GM21723 (cell line): ENCODE measurements around the gene CHMP5.

ENCODE experiments used
- ATAC-seq: cut with Tn5 transposase; IDR thresholded peaks from one replicate; pipeline ENCODE4 v1.9.1; 2021; ENCODE audit warnings: mild to moderate bottlenecking, moderate library complexity; ENCODE audit not compliant: unreplicated experiment

The CHMP5 gene

DNA sequence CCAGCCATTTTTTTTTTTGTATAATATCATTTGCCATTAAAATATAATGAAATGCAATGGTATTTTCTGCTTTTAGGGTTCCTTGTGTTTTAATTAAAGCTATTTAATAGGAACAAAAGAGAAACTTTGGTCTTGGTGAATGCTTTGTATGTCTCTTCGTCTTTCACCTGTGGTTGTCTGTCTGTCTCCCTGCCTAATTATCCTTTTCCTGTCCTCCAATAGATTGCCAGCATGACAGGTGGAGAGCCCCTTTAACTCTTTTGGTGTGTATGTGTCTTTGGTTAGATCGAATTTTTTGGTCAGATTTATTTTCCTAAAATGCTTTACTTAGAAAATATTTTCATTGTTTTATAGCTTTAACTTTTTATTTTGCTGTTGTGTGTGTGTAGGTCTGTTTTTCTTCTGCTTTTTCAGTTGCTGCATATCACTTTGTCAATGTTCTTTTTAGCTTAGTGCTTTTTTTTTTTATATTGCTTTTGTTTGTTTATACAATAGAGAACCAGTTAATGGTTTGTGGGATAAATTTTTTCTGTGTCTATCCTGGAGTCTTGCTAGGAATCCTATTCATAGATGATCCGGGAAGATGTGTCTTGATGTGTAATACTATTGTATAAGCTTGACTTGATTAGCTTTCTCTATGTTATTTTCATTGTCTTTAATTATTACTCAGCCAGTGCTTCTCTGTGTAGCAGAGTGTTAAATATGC lies 8.6 kb downstream of the CHMP5 start:
- no peak for ATAC-seq

DNA sequence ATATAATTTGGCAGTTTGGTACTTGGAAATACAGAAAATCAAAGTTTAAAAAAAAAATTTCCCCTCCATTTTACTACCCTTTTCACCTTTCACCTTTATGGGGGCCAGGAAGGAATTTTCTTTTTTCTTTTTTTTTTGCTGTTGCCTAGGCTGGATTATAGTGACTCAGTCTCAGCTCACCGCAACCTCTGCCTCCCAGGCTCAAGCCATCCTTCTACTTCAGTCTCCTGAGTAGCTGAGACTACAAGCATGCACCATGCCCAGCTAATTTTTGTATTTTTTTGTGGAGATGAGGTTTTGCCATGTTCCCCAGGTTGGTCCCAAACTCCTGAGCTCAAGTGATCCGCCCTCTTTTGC lies 9.1 kb downstream of the CHMP5 start:
- ATAC-seq: no peak

DNA sequence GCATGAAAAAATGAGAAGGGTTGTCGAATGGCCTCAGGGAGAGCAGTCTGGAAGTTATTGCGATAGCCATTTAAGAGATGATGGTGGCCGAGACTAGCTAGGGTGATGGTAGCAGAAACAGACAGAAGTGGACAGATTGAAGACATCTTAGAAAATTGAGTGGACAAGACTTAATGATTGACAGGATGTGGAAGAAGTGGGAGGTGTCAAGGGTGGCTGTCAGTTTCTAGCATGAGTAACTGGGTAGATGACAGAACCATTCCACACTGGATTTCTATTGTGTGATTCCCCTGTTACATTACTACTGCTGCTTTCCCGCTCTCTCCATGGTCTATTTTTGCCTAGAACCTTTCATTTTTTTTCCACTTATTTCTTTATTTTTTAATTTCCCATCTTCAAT lies 12.6 kb downstream of the CHMP5 start:
- no peak for ATAC-seq

DNA sequence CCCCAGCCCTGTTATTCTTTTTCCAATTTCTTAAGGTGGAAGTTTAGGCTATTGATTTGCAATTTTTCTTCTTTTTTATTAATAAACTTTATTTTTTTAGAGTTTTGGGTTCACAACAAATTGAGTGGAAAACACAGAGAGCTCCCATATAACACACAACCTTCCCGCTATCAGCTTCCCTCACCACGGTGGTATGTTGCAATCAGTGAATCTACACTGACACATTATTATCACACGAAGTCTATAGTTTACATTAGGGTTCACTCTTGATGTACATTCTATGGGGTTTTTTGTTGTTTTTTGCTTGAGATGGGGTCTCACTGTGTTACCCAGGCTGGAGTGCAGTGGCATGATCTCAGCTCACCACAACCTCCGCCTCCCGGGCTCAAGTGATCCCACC lies 20.7 kb downstream of the CHMP5 start:
- no peak for ATAC-seq

DNA sequence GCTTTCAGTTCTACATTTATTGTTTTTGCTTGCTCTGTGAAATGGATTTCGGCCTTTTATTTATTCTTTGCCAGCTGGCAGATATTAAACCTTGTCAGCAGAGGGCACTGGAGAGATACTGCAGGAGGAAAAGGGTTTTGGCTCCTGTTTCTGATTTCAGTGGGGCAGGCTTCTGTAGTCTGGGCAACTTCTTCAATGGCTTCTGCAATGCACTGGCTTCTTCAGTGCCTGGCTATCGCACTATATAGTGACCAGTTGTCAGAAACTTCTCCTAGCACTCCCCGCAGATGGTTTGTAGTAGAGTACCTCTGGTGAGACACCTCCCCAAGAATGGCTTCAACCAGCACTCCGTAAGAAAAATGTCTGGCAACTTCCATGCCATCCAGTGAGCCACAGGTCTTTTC lies 22.2 kb downstream of the CHMP5 start:
- no peak for ATAC-seq

DNA sequence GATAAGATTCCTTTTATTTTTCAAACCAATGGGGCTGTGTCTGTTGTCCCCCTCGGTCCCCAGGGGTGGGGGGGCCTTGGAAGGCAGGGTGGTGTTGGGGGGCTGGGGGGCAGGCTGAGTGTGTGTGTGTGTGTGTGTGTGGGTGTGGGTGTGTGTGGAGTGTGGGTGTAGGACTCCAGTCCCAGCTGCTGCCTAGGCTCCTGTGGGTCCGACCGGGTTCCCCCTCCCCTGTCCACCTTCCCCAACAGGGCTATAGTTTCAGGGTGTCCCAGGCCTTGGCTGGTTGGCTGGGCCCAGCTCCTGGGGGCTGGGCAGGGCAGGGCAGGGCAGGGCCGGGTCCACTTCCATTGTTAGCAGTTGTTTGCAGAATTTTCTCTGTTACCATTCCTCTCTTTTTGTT lies 23.4 kb downstream of the CHMP5 start:
- ATAC-seq: no peak

DNA sequence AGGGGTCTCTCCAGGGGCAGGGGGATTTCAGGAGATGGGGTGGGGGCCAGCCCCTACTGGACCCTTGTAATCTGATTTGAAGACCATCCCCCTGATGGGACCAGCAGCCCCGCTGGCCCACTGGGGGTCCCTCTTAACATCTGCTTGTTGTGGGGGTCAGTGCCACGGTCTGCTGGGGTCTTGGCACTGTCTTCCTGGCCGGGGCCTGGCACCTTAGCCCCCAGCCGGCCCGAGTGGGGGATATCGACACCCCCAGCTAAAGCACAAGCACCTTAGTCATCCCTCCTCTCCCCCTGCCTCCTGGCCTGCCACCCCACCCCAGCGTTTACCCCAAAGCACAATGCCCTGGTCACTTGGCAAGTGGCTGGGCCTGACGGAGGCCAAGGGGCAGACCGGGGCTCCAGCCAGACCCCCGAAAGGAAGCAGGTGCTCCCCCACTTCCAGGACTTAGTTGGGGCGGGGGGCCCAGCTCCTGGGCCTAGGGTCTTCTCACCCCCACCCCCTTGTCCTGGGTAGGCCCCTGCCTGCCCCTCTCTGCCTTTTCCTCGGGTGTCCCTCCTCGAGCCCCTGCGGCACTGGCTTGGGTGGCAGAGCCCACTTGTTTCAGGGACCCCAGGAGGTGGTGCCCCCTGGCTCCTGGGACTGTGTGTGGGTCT lies 24.1 kb downstream of the CHMP5 start:
- ATAC-seq: no peak

DNA sequence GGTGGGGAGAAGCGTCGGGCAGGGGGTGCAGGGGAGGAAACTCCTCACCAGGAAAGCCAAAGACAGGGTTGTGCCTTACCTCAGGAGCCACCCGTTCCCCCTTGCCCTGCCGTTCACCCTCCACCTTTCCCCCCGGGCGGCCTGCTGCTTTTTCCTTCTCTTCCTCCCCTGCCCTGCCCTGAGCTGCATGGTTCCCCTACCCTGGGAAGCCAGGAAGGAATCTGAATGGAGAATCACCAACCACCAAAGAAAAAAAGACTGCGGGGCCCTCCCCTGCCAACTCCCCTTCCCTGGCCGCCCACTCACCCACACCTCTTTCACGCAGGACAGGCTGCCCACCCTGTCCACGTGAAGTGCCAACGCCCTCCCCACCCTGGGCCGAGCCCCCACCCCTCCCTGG lies 24.6 kb downstream of the CHMP5 start:
- no peak for ATAC-seq

DNA sequence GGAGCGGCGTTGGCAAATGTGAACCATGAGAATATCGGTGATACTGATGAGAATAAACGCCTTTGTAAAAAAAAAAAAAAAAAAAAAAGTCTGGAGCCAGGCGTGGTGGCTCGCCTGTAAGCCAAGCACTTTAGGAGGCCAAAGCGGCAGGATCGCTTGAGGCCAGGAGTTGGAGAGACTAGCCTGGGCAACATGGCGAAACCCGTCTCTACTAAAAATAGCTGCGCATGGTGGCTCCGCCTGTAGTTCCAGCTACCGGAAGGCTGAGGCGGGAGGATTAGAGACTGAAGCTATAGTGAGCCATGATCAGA lies 25.0 kb downstream of the CHMP5 start:
- peak; percentile 35 for ATAC-seq

DNA sequence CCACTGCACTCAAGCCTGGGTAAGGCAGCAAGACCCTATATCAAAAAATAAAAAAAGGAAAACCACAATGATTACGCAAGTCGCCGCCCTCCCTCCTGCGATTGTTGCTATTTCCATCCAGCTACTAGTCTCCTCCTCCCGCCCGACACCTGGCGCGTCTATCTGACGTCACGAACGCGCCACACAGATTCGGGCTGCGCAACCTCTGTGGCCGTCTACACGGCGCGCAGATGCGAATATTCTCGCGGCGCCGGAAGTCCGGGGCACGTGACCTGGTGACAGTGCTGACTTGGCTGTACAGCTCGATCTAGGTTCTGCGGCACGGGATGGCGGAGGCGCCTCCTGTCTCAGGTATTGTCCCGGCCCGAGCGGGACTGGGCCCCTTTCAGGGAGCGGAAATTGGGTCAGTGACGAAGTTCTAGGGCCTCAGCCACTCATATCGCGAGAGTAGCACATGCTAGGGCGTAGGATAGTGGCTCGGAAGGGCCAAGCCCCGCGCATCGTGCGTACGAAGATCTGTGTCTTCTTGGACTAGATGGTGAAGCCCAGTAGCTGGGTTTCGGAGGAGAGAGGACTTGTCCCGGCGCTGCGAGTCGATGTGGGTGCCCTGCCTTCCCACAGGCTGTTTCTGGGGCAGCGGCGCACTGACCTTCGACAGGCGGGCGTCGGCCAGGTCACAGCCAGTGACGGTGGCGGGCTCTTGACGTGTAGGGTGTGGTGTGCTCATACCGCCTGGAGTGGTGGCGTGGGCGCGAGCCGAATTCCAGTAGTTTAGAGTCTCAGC lies 25.6 kb downstream of the CHMP5 start, which contains the start of gene NFX1:
Gene NFX1 (plus strand): TSS at position 270 of the 784 bp plus-strand sequence. CDS start 57 bp downstream, at position 327.
- ATAC-seq: peak; percentile 87

DNA sequence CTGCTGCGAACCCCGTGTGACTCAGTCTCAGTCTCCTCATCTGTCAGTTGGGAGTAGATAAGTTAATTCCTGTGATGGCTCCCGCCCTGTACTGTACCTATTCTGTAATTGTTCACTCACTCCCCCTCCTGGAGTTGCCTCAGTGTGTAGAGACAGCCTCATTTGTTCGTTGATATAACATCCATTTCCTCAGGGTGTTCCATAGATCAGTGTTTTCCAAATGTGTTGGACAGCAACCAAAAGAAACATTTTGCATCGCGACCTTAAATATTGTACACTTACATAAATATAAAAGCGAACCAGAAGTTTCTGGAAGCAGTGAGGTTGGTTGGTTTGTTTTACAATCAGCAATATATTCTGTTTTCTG lies 26.2 kb downstream of the CHMP5 start:
- no peak for ATAC-seq

DNA sequence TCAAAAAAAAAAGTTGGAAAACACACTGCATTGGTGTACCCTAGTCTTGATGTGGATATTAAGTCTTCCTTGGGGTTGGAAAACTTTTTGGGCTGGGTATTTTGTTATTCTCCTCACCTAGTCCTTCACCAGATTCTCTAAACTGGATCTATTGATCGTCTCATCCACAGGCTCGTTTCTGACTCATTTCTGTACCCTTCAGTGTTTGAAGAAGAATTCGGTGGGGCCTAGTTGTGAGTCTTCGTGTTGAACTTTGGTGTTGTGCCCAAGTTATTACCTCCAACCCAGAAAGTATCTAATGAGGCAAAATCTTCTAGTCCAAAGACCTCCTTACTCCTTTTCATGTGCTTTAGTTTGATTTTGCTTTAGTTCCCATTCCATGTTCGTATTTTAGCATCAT lies 27.1 kb downstream of the CHMP5 start:
- no peak for ATAC-seq

DNA sequence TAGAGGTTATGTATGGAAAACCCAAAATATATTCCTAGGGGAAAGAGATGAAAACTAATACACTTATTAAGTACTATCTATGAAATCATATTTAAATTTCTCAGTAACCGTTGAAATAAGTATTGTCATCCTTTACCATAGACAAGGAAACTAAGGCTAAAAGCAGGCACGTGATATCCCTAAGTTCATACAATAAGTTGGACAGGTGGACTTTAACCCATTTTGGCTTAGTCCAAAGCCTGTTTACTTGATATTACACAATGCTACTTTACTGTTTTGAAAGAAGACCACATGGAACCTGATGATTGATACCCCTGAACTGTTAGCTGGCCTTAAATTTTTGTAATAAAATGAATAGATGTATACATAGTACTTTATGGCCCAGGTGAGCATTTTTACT lies 28.9 kb downstream of the CHMP5 start:
- no peak for ATAC-seq

DNA sequence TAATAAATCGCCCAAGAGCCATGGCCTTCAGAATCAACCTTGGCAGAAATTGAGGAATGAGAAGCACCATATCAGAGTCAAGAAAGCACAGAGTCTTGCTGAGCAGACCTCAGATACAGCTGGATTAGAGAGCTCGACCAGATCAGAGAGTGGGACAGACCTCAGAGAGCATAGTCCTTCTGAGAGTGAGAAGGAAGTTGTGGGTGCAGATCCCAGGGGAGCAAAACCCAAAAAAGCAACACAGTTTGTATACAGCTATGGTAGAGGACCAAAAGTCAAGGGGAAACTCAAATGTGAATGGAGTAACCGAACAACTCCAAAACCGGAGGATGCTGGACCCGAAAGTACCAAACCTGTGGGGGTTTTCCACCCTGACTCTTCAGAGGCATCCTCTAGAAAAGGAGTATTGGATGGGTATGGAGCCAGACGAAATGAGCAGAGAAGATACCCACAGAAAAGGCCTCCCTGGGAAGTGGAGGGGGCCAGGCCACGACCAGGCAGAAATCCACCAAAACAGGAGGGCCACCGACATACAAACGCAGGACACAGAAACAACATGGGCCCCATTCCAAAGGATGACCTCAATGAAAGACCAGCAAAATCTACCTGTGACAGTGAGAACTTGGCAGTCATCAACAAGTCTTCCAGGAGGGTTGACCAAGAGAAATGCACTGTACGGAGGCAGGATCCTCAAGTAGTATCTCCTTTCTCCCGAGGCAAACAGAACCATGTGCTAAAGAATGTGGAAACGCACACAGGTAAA lies 30.0 kb downstream of the CHMP5 start:
- no peak for ATAC-seq

DNA sequence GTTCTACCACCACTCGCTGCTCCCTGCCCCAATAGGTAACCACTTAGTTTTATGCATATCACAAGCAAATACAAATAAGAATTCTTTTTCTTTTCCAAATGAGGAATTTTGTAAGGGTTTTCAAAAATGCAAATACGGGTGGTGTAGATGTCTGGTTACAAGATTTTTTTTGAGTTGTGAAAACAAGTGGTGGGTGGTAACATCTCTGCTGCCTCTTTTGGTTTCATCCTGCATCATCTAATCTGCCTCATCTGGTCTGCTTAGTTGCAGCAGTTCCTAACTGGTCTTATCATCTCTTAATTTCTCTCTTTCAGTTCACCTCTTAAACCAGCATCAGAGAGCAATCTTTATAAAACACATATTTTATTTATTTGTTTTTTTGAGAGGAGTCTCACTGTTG lies 30.7 kb downstream of the CHMP5 start:
- ATAC-seq: peak; percentile 45

DNA sequence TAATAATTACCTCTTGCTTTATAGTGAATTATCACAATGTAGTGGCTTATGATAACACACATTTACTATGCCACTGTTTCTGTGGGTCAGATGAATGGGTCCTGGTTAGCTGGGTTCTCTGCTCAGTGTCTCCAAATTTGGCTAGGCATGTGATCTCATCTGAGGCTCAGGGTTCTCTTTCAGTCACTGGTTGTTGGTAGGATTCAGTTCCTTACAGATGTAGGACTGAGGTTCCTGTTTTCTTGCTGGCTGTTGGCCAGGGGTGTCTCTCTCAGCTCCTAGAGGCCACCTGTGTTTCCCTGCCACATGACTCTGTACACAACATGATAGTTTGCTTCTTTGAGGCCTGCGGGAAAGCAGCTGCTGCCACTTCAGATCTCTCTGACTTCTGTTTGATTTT lies 32.6 kb downstream of the CHMP5 start:
- peak; percentile 95 for ATAC-seq

DNA sequence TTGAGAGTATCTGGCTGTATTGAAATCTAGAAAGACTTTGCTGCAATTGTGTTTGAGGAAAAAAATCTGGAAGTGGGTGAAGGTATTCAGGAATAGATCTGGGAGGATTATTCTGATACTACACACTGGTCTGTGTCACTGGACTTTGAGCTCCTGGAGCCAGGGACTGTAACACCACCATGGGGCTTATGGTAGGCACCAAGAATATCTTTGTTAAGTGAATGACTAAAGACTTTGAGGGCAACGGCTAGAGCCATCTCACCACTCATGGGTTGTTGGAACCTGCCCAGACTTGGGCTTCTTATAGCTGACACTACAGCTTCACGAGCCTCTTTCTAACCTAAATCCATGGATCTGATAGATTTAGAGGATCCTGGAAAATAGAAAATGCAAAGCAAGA lies 35.7 kb downstream of the CHMP5 start:
- no peak for ATAC-seq

DNA sequence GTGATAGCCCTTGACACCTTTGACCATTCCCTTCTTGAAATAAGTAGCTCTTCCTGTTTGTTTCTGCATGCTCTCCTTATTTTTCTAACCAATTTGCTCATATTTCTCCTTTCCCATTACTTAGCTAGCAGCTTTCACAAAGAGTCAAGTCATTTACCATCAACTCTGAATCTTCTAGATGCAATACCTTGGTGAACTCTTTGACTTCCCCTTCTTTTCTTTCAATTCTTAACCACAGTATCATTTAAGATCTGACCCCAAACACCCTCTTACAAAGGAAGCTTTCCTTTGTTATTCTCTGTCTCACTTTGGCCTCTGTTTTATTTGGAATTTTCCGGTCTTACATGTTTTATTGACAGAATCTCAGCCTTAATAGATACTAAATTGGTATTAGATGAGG lies 39.5 kb downstream of the CHMP5 start:
- ATAC-seq: peak; percentile 65

DNA sequence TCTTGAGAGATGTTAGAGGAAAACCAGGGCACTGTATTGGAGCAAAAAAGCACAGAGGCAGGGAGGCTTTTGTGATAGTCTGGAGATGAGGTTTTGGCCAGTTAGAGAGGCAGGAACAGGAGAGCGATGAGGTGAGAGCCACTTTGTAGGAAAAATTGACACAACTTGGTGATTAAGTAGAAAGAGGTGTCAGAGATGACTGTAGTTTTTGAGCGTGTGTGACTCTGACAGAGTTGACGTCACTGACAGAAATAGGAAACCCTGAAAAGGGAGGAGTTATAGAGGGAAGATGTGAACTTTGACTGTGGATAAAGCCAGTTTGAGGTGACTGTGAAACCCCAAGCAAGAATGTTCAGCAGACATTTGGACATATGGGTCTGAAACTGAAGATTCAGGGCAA lies 41.2 kb downstream of the CHMP5 start:
- ATAC-seq: peak; percentile 47

DNA sequence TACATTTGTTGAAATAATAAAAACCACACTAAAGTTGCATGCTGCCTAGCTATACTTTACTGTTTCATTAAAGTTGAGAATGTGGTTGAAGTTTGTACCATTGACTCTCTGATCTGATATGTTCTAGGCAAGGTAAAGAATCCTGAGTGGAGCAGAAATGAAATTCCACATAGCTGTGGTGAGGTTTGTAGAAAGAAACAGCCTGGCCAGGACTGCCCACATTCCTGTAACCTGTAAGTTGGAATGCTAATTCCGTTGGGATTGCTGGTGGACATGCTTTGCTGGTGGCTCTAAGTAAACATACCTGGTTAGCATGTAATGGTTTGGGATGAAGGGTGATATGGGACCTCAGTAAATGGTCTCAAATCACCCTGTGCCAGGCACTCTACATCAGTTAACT lies 42.2 kb downstream of the CHMP5 start:
- ATAC-seq: no peak

DNA sequence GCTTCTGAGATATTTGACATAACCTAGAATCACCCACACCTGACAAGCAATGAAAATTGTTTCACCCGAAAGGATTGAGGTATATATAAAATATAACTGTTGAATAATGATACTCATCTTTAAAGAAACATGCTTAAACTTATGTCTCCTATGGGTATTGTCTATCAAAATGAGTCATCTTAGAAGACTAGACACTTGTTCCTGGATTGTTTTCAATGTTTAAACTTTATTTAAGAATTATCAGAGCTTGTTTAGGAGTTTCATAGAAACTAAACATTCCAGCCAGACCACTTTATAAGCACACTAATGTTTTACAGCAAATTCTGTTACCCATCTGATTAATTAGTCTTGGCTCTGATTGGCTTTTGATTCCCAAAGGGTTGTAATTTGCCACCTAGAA lies 45.1 kb downstream of the CHMP5 start:
- ATAC-seq: no peak

DNA sequence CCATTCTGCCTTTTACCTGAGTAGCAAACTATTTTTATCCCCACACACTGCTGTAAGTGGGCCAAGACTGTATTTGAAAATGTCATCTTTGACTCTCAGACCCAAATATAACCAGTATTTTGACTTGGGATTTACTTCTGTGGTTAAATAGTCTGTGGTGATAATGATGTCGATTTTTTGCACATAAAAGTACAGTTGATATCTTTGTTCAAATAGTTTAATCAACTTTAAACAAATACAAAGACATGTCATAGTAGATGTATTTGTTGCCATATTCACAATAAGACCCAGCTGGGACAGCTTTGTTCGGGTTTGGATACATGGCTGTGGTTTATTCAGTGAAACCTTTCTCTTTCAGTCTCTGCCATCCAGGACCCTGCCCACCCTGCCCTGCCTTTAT lies 45.9 kb downstream of the CHMP5 start:
- ATAC-seq: no peak
